Measurements from ENCODE around the gene HOXC11. TPM values are rescaled to one million over a fixed set of nuclear protein-coding genes. Genes with fewer than 3 reads are reported as not detected.

HOXC11 gene
- total and polyA plus RNA-seq, 7 donors: not detected

- 17 to 21% methylated on average over 4 of the region's 4 CpGs for WGBS, 2 donors
- Histone ChIP-seq H3K27me3 (peaks cover 53 to 100% (median 95%) of the 10 kb centered on the region in 3 donors), H3K27ac (no peak overlapping the region), H3K4me1 (peaks cover 0 to 6% (median 2%) of the 10 kb centered on the region in 4 donors), H3K9me3 (no peaks in the 10 kb centered on the region), H3K36me3 (no peaks in the 10 kb centered on the region), H3K4me3 (no peak overlapping the region)
- no peak for TF ChIP-seq POLR2AphosphoS5 (IDR thresholded peaks at IDR 0.05)
- DNase-seq: no peak
- intact Hi-C loops (cut with DNase I): no loop called here
Measured at GRCh38 chr12:53929527-53929926, 43.4 kb upstream of the HOXC11 start.

GRCh38 chr12:53930591-53931255 is 42.2 kb upstream of the HOXC11 start:
- TF ChIP-seq CTCF (IDR thresholded peaks at IDR 0.05): no peak
- 7 to 18% methylated on average over 30 of the region's 30 CpGs for WGBS, 2 donors

DNA sequence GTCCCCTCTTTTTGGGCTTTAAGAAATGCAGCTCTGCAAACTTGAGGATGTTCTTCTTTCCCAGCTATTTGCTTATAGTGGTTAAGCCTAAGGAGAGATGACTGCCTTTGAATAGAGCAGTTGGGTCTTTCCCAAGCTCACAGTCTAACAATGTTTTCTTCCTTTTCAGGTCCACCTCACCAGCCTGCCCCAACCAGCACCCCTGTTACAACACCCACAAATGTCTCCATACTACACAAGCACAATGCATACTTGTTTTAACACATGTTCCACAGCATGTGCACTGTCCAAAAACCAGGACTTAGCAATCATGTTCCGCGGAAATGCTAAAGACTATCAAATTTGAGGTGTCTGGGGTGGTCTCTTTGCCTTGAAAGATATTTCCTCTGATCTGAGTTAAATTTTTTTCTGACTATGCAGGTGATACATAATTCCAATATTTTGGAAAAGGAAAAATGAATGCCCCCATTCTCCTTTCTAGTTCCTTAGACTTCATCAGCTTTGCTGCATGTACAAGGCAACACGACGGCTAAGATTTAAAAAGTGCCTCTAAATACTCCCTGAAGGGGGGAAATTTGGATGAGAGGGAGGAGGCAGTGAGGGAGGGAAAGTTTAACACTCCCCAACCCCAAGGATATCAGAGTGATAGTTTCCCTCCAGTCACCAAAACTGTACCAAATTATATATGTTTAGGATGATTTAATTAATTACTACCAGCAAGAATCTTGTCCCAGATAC is 40.9 kb upstream of the HOXC11 start:
- intact Hi-C loops (cut with DNase I): no loop called here
- H3K36me3 ChIP-seq: no peaks in the 10 kb centered on the region
- TF ChIP-seq POLR2AphosphoS5 (IDR thresholded peaks at IDR 0.05) (no peak), EP300 (IDR thresholded peaks at IDR 0.05) (no peak)
- no peaks in the 10 kb centered on the region for H3K9me3 ChIP-seq
- peaks cover 57 to 100% (median 97%) of the 10 kb centered on the region in 3 donors for H3K27me3 ChIP-seq
- WGBS, 2 donors: 33 to 56% methylated on average over 4 of the region's 4 CpGs
- H3K4me3 ChIP-seq: no peak overlapping the region
- H3K4me1 ChIP-seq: peaks cover 0 to 14% (median 8%) of the 10 kb centered on the region in 4 donors
- DNase-seq: no peak
- H3K27ac ChIP-seq: no peak overlapping the region

More at GRCh38 chr12:53930591-53931255, 42.2 kb upstream of the HOXC11 start:
- Histone ChIP-seq H3K27me3 (peaks cover 59 to 100% (median 97%) of the 10 kb centered on the region in 3 donors), H3K9me3 (no peaks in the 10 kb centered on the region), H3K4me3 (no peak overlapping the region), H3K36me3 (no peaks in the 10 kb centered on the region), H3K27ac (no peak overlapping the region), H3K4me1 (peaks cover 0 to 12% (median 7%) of the 10 kb centered on the region in 4 donors)
- no peak for DNase-seq
- intact Hi-C loops (cut with DNase I): no loop called here

DNA sequence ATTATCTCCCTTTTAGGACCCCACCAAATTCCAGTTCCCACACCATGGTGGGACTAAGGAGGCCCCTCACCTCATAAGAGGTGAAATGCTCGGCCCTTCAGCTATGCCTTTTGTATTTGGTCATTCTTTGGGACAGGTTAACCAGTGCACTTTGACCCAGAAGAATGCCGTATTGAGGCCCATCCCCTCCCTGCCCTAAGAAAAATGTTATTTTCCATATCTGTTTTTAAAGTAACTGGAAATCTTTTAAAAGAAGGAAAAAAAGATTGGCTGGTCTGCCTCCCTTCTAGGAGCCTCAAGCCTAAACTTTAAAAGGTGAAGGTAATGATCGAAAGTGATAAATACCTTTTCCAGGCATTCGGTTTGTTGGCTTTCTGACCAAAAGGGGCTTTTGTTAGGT is 40.0 kb upstream of the HOXC11 start:
- 35 to 38% methylated on average over 4 of the region's 4 CpGs for WGBS, 2 donors
- Histone ChIP-seq H3K9me3 (no peaks in the 10 kb centered on the region), H3K27ac (no peak overlapping the region), H3K4me1 (peaks cover 0 to 10% (median 7%) of the 10 kb centered on the region in 4 donors), H3K36me3 (no peaks in the 10 kb centered on the region), H3K4me3 (no peak overlapping the region), H3K27me3 (peaks cover 58 to 100% (median 99%) of the 10 kb centered on the region in 3 donors)
- no peak for TF ChIP-seq CTCF (IDR thresholded peaks at IDR 0.05)
- TF ChIP-seq POLR2AphosphoS5 (IDR thresholded peaks at IDR 0.05): no peak
- no peak for TF ChIP-seq EP300 (IDR thresholded peaks at IDR 0.05)
- no peak for TF ChIP-seq POLR2A (IDR thresholded peaks at IDR 0.05)
- DNase-seq: no peak
- intact Hi-C loops (cut with DNase I): no loop called here

DNA sequence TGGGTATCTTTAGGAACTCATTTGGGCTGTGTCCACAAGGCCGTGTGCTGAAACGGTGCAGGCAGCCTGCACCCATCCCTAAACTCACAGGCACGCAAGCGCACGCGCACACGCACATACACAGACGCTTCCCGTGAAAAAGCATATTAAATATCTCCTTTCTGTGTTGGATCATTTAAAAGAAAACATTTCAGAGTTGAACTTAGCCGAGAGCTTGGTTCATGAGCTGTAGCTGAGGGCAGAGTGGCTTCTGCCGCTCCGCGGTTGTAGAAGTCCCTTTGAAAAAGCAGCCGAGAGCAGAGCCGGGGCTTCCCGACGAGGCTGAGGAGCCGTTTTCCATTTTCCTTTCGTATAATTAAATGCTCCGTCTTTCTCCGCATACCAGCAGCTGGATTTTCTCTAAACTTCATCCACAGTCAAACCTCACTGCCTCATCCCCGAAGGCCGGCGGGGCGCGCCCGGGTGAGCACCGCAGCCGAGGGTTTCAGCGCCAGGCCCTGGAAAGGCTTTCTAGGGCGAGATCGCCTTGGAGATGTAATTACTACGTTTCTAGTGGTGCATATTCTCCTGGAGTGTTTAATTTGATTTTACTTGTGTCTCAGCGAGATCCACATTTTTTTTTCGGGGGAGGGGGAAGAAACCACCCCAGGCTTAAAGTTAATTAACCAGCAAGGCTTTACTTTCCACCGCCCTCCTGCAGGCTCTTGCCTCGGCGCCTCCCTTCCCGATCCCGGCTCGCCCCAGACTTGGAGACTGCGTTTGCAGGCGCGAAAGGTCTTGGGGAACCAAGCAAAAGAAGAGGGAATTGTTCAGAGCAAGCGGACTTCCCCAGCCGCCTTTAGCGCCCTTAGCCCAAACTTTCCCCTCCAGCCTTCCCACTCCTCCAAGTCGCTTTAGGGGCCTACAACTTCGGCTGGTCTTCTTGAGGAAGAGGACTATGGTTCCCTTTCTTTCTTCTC is 37.3 kb upstream of the HOXC11 start:
- Histone ChIP-seq H3K27me3 (peaks cover 65 to 100% (median 99%) of the 10 kb centered on the region in 3 donors), H3K36me3 (no peaks in the 10 kb centered on the region), H3K27ac (no peak overlapping the region), H3K9me3 (no peaks in the 10 kb centered on the region), H3K4me3 (peak overlapping the region in 1 of 4 donors; percentile 18), H3K4me1 (peaks cover 0 to 30% (median 24%) of the 10 kb centered on the region in 4 donors)
- DNase-seq: no peak
- intact Hi-C loops (cut with DNase I): no loop called here
- TF ChIP-seq POLR2AphosphoS5 (IDR thresholded peaks at IDR 0.05) (no peak), EP300 (IDR thresholded peaks at IDR 0.05) (no peak), CTCF (IDR thresholded peaks at IDR 0.05) (no peak), POLR2A (IDR thresholded peaks at IDR 0.05) (no peak)
- 6 to 13% methylated on average over 49 of the region's 49 CpGs for WGBS, 2 donors

All from sigmoid colon (tissue), 7 donors.